Measurements from ENCODE around the gene DDX25.
A peak's percentile ranks its signal among the peaks of the same experiment; 100 is the strongest.

DDX25 gene

GRCh38 chr11:125886997-125887372 lies 17.3 kb upstream of the DDX25 start:
- no peak overlapping the region for H3K27ac ChIP-seq (ENCODE audit: low read depth, low read length)
- peaks cover 22% of the 10 kb centered on the region for H3K79me2 ChIP-seq (ENCODE audit: control insufficient read depth, low read length)
- H3K4me1 ChIP-seq (ENCODE audit: control insufficient read depth, low read length): peaks cover 16% of the 10 kb centered on the region
- peak overlapping the region; percentile 88 for H3K4me3 ChIP-seq (ENCODE audit: low read length)
- no peaks in the 10 kb centered on the region for H3K9me2 ChIP-seq (replicated peaks; ENCODE audit: control insufficient read depth, low read length)
- peaks cover 4% of the 10 kb centered on the region; the same call in 1 of the 2 replicates for H3K9me3 ChIP-seq (ENCODE audit: control insufficient read depth, insufficient read depth, low read length)
- peaks cover 6% of the 10 kb centered on the region; the same call in 1 of the 2 replicates for H3K27me3 ChIP-seq (ENCODE audit: control insufficient read depth, low read length)
- TF ChIP-seq CTCF (IDR thresholded peaks at IDR 0.05; ENCODE audit: low read depth, low read length, poor library complexity, severe bottlenecking) (no peak), EZH2phosphoT487 (IDR thresholded peaks at IDR 0.05; ENCODE audit: borderline replicate concordance, low read length) (no peak)
- H3F3A ChIP-seq (ENCODE audit: control insufficient read depth, insufficient read depth): peaks cover 8% of the 10 kb centered on the region
- H3K4me2 ChIP-seq (ENCODE audit: low read length): peak overlapping the region; percentile 86
- H3K36me3 ChIP-seq (ENCODE audit: control insufficient read depth, low read length): 0 out of 2 replicates have a peak, but pooled peaks cover 8% of the 10 kb centered on the region
- no peaks in the 10 kb centered on the region for H4K20me1 ChIP-seq (ENCODE audit: control insufficient read depth, insufficient read depth, low read depth, low read length)

- Histone ChIP-seq H3K36me3 (ENCODE audit: control insufficient read depth, low read length) (peaks cover 13% of the 10 kb centered on the region), H3F3A (ENCODE audit: control insufficient read depth, insufficient read depth) (peaks cover 8% of the 10 kb centered on the region), H3K9me3 (ENCODE audit: control insufficient read depth, insufficient read depth, low read length) (peaks cover 4% of the 10 kb centered on the region; the same call in 1 of the 2 replicates), H3K4me1 (ENCODE audit: control insufficient read depth, low read length) (peaks cover 16% of the 10 kb centered on the region), H3K4me3 (ENCODE audit: low read length) (peak within 1 kb of the TSS; percentile 88), H3K79me2 (ENCODE audit: control insufficient read depth, low read length) (peaks cover 22% of the 10 kb centered on the region), H3K4me2 (ENCODE audit: low read length) (peak within 1 kb of the TSS; percentile 86), H3K27ac (ENCODE audit: low read depth, low read length) (peak within 1 kb of the TSS; percentile 58), H3K27me3 (ENCODE audit: control insufficient read depth, low read length) (0 out of 2 replicates have a peak, but pooled peaks cover 3% of the 10 kb centered on the region), H3K9me2 (replicated peaks; ENCODE audit: control insufficient read depth, low read length) (no peaks in the 10 kb centered on the region), H4K20me1 (ENCODE audit: control insufficient read depth, insufficient read depth, low read depth, low read length) (no peaks in the 10 kb centered on the region)
- TF ChIP-seq EZH2phosphoT487 (IDR thresholded peaks at IDR 0.05; ENCODE audit: borderline replicate concordance, low read length) (no peak), CTCF (IDR thresholded peaks at IDR 0.05; ENCODE audit: low read depth, low read length, poor library complexity, severe bottlenecking) (peak; percentile 25)
Measured at GRCh38 chr11:125887373-125888324, 16.7 kb upstream of the DDX25 start, which contains the start of gene HYLS1. Gene HYLS1 (plus strand): TSS chr11:125887668. CDS start chr11:125899369, 11,701 bp downstream.

GRCh38 chr11:125890447-125891100 lies 13.7 kb upstream of the DDX25 start:
- peaks cover 43% of the 10 kb centered on the region for H3K36me3 ChIP-seq (ENCODE audit: control insufficient read depth, low read length)
- no peak overlapping the region for H3K4me2 ChIP-seq (ENCODE audit: low read length)
- no peak overlapping the region for H3K4me3 ChIP-seq (ENCODE audit: low read length)
- H3F3A ChIP-seq (ENCODE audit: control insufficient read depth, insufficient read depth): peaks cover 12% of the 10 kb centered on the region
- H3K79me2 ChIP-seq (ENCODE audit: control insufficient read depth, low read length): peaks cover 25% of the 10 kb centered on the region
- H3K27ac ChIP-seq (ENCODE audit: low read depth, low read length): no peak overlapping the region
- H3K9me3 ChIP-seq (ENCODE audit: control insufficient read depth, insufficient read depth, low read length): peaks cover 4% of the 10 kb centered on the region; the same call in 1 of the 2 replicates
- no peaks in the 10 kb centered on the region for H3K9me2 ChIP-seq (replicated peaks; ENCODE audit: control insufficient read depth, low read length)
- no peaks in the 10 kb centered on the region for H4K20me1 ChIP-seq (ENCODE audit: control insufficient read depth, insufficient read depth, low read depth, low read length)
- TF ChIP-seq CTCF (IDR thresholded peaks at IDR 0.05; ENCODE audit: low read depth, low read length, poor library complexity, severe bottlenecking): no peak
- TF ChIP-seq EZH2phosphoT487 (IDR thresholded peaks at IDR 0.05; ENCODE audit: borderline replicate concordance, low read length): no peak
- H3K4me1 ChIP-seq (ENCODE audit: control insufficient read depth, low read length): peaks cover 16% of the 10 kb centered on the region
- 0 out of 2 replicates have a peak, but pooled peaks cover 3% of the 10 kb centered on the region for H3K27me3 ChIP-seq (ENCODE audit: control insufficient read depth, low read length)
